GM18873 (cell line): ENCODE results near the gene EGFLAM.
"Not testable (repeated sequence)": the region's sequence is repeated elsewhere in the genome, so short reads cannot be mapped to it uniquely, and the experiment has no call there.

Experiments used
- ATAC-seq: cut with Tn5 transposase; IDR thresholded peaks from one replicate; pipeline ENCODE4 v1.9.1; 2021; ENCODE audit warnings: mild to moderate bottlenecking, moderate library complexity, moderate number of reproducible peaks; ENCODE audit not compliant: unreplicated experiment, low FRiP score

The EGFLAM gene

DNA sequence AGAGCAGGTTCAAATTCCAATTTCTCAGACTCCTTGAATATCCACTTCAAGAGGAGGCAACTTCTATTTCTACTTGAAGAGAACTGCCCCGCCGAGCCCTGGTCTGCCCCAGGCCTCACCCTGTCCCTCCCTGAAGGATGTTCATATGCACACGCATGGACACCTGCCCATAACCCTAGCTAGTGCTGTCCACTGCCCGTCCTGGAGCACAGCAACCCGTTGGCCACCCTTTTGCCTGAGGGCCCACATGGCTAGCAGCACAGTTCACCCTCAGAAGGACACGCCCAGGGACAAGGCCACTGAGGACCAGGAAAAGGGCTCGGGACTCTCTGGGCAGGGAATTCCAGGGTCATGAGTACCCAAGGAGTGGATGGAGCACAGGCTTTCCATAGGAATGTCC is 63.6 kb downstream of the EGFLAM start:
- ATAC-seq: no peak

- no peak for ATAC-seq
These were observed 65.4 kb downstream of the EGFLAM start for GRCh38 chr5:38323645-38324295.

DNA sequence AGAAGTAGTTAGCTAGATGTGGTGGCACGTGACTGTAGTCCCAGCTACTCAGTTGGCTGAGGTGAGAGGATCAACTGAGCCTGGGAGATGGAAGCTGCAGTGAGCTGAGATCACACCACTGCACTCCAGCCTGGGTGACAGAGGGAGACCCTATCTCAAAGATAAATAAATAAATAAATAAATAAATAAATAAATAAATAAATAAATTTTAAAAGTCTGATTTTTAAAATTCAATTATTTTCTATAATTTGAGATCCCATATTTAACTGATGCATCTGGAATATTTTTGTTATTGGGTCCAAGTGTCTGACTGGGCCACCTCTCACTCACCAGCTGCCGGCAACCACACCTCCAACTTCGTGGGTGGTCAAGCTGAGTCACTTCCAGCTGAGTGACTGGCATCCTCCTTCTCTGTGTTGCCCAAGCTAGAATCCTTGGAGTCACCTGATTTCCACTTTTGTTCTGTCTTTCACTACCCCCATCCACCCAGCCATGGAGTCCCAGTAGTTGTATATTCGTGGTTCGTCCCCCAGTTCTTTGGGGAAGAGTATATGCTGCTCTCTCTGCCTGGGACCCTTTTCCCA is 70.9 kb downstream of the EGFLAM start:
- no peak for ATAC-seq

- no peak for ATAC-seq
These were observed 71.8 kb downstream of the EGFLAM start for GRCh38 chr5:38330207-38330606.

GRCh38 chr5:38331831-38332230 is 73.5 kb downstream of the EGFLAM start:
- ATAC-seq: no peak

DNA sequence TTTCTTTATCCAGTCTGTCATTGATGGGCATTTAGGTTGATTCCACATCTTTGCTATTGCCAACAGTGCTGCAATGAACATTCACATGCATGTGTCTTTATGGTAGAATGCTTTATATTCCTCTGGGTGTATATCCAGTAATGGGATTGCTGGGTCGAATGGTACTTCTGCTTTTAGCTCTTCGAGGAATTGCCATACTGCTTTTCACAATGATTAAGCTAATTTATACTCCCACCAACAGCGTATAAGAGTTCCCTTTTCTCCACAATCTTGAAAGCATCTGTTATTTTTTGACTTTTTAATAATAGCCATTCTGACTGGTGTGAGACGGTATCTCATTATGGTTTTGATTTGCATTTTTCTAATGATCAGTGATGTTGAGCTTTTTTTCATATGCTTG is 74.8 kb downstream of the EGFLAM start:
- ATAC-seq: not testable (repeated sequence)

GRCh38 chr5:38338455-38338854 is 80.1 kb downstream of the EGFLAM start:
- ATAC-seq: no peak

GRCh38 chr5:38339446-38339845 is 81.1 kb downstream of the EGFLAM start:
- no peak for ATAC-seq

DNA sequence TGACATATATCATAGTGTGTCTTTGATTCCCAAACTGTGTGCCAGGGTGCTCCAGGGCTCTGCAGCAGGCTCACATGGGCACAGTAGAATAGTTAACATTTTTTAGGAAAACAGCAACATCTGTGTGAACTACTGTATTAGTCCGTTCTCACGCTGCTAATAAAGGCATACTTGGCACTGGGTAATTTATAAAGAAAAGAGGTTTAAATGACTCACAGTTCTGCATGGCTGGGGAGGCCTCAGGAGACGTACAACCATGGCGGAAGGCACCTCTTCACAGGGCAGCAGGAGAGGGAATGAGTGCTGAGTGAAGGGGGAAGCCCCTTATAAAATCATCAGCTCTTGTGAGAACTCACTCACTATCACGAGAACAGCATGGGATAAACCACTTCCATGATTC is 82.7 kb downstream of the EGFLAM start:
- no peak for ATAC-seq

DNA sequence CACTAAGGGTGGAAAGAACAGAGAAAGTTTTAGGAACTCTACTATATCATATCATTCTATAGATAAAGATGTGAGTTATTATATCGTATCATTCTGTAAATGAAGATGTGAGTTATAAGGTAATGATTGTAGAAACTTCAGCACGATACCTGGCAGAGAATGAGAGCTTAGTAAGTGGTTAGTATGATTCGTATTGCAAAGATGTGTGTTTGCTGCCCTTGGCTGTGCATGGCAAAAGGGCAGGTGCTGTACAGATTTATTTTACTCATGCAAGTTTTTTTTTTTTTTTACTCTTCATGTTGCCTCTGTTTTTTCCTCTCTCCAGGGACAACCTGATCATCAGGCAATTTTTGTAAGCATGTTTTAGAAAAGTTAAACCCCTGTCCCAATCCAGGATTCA is 83.3 kb downstream of the EGFLAM start:
- ATAC-seq: no peak

- no peak for ATAC-seq
These were observed 83.9 kb downstream of the EGFLAM start for GRCh38 chr5:38342261-38342660.

GRCh38 chr5:38344891-38345290 is 86.5 kb downstream of the EGFLAM start:
- ATAC-seq: no peak

DNA sequence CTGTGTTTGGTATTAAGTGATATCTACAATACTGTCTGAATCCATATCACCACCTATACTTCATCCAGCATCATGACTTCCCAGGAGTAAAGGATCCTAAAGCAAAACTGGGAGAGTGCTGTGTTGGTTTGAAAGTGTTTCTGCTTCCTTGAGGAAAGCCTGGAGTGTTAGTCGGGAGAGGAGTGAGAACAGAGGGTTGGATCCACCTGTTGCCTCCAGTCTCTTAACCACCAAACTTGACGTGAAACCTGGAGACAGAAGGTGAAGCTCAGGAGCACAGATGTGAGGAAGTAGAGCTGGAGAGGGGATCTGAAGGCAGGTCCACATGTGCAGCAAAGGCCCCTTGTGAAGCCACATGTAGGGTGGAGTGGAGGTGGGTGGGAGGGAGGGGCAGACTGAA is 88.2 kb downstream of the EGFLAM start:
- no peak for ATAC-seq

- ATAC-seq: no peak
These were observed 88.8 kb downstream of the EGFLAM start for GRCh38 chr5:38347040-38347763.

DNA sequence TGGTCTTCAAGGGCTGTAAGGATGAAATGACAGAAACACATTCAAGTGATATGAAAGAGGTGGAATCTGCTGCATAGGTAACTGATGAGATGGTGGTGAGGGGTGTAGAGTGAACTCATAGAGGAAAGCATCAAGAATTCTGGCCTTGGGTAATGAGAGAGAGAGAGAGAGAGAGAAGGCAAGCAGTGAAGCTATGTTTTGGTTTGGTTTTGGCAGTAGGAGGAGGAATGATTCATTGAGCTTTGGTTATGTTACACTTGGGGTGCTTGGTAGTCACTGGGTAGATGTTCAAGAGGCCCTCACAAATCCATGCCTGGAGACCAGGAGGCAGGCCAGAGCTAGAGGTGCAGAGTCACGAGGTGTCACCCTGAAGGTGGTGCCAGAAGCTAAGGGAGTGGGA is 89.5 kb downstream of the EGFLAM start:
- ATAC-seq: no peak

- ATAC-seq: no peak
These were observed 102.1 kb downstream of the EGFLAM start for GRCh38 chr5:38360323-38361061.

GRCh38 chr5:38362713-38363112 is 104.4 kb downstream of the EGFLAM start:
- ATAC-seq: no peak

GRCh38 chr5:38364825-38365224 is 106.5 kb downstream of the EGFLAM start:
- ATAC-seq: no peak

- ATAC-seq: no peak
These were observed 109.1 kb downstream of the EGFLAM start for GRCh38 chr5:38367410-38367809.

DNA sequence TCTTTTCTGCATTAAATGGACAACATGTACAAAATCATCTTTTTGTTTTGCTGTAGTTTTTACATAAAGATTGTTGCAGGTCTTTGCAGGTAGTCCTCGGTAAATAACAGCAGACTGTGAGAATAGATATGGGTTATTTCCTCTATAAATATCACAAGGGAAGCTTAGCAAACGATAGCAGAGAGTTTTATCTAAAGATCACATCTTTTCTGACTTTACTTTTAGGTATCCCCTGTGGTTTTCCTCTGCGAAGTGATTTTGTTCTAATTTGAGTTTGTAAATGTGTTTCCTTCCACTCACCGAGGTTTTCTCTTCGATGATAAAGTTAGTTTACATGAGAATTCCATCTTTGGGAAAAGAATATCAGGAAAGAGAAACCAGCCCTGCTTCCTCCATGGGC is 109.6 kb downstream of the EGFLAM start:
- no peak for ATAC-seq

DNA sequence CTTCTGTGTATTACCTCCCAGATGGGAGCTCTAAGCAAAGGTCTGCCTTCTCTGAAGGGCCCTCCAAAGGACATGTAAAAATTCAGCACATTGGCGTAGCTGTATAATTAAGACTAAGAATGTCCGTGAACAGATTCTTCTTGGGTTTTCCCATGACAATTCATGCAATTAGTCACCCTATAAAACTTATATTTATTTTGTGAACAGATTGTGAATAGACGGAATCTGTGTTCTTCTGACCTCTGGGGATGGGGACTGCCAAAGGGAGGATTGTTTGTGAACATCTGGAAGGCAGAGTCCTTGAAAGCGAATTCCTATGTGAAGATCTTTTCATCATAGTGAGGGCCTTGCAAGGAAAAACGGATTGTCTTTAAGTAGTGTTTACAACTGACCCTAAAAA is 111.3 kb downstream of the EGFLAM start:
- ATAC-seq: no peak
